Fibroblast of skin of right quadriceps (primary cell): Measurements from ENCODE around the gene SACM1L.

ENCODE experiments used
- DNase-seq: peaks from one replicate; pipeline ENCODE4 v3.0.0-alpha.2; 2013

SACM1L gene

GRCh38 chr3:45700570-45701073 lies 11.4 kb downstream of the SACM1L start:
- no peak for DNase-seq

GRCh38 chr3:45701172-45701867 lies 12.1 kb downstream of the SACM1L start:
- no peak for DNase-seq

- DNase-seq: no peak
Observed at GRCh38 chr3:45704301-45704943, 15.2 kb downstream of the SACM1L start.

GRCh38 chr3:45705839-45706808 lies 16.9 kb downstream of the SACM1L start:
- no peak for DNase-seq

- peak; percentile 49 for DNase-seq
Observed at GRCh38 chr3:45711931-45712330, 22.7 kb downstream of the SACM1L start.

GRCh38 chr3:45712434-45713110 lies 23.4 kb downstream of the SACM1L start:
- peak; percentile 52 for DNase-seq

GRCh38 chr3:45715945-45716344 lies 26.7 kb downstream of the SACM1L start:
- no peak for DNase-seq

GRCh38 chr3:45716790-45717336 lies 27.7 kb downstream of the SACM1L start:
- DNase-seq: no peak

- no peak for DNase-seq
Observed at GRCh38 chr3:45719655-45720487, 30.7 kb downstream of the SACM1L start.

- no peak for DNase-seq
Observed at GRCh38 chr3:45724911-45725310, 35.7 kb downstream of the SACM1L start.

- DNase-seq: no peak
Observed at GRCh38 chr3:45729614-45730013, 40.4 kb downstream of the SACM1L start.

- no peak for DNase-seq
Observed at GRCh38 chr3:45730409-45731154, 41.4 kb downstream of the SACM1L start.

GRCh38 chr3:45736707-45737106 lies 47.5 kb downstream of the SACM1L start:
- no peak for DNase-seq

GRCh38 chr3:45737234-45737633 lies 48.0 kb downstream of the SACM1L start:
- no peak for DNase-seq

- no peak for DNase-seq
Observed at GRCh38 chr3:45739991-45740390, 50.8 kb downstream of the SACM1L start.

GRCh38 chr3:45741247-45741646 lies 52.1 kb downstream of the SACM1L start:
- DNase-seq: no peak

- DNase-seq: no peak
Observed at GRCh38 chr3:45741742-45742460, 52.7 kb downstream of the SACM1L start.

- no peak for DNase-seq
Observed at GRCh38 chr3:45742461-45743089, 53.4 kb downstream of the SACM1L start.

- DNase-seq: no peak
Observed at GRCh38 chr3:45746165-45746776, 57.1 kb downstream of the SACM1L start.
